GM21390 (cell line): ENCODE measurements around the gene COL15A1.

Source experiments
- ATAC-seq: cut with Tn5 transposase; IDR thresholded peaks from one replicate; pipeline ENCODE4 v1.9.1; 2021; ENCODE audit not compliant: unreplicated experiment

The COL15A1 gene

DNA sequence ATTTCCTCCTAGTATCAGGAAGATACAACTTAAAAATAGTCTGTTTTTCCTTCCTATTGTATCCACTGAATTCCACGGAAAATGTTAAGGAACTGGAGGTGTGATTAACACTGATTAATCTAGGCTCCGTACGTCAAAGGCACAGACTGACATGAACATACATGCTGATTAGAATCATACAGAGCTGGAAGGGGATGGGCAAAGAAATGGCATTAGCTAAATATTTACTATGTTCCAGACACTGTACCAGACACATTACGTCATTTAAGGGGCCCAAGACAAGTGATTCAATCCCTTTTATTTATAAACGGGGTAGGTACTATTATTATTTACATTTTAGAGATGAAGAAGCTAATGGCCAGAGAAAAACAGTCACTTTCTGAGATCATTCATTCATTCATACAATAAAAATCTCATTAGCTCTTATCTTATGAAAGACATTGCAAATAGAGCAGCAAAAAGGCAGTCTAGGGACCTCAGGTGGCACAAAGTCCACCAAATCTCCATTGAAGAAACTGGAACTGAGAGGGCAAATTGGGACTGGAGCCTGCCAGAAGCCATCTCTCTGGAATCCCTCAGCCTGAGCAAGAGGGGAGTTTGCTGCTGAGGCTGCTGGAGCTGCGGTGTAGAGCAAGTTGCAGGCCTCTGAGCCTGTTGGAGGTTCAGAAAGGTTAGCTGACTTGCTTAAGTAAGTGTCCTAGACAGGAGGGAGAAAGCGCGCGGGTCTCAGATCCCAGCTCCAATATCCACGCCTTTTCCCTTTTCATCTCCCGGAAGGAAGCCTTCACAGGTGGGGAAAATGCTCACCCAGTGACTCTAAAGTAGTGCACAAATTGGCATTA is 159.6 kb downstream of the COL15A1 start:
- no peak for ATAC-seq

DNA sequence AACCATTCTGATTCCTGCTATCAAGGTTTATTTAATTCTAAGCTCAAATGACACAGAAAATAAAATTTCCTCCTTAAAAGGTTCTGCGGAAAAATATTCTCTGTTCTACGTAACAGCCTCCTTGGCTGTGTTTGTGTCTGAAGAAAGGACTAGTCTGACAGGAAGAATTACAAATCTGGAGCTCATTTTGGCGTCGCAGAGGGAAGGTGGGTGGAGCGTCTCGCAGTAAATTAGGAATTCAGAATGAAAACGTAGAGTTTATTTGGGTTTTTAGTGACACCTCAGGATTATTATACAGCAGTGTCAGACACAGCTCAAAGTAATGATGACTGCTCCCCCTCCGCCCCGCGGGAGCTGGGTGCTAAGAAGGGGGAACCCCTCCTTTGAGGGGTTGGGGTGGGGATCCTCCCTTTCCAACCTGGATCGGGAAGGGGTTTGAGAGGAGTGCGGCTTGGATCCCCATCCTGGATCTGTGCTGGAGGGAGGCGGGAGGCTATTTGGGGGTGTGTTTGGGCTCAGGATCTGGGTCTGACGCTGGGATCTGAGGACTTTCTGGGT is 160.3 kb downstream of the COL15A1 start:
- ATAC-seq = no peak

DNA sequence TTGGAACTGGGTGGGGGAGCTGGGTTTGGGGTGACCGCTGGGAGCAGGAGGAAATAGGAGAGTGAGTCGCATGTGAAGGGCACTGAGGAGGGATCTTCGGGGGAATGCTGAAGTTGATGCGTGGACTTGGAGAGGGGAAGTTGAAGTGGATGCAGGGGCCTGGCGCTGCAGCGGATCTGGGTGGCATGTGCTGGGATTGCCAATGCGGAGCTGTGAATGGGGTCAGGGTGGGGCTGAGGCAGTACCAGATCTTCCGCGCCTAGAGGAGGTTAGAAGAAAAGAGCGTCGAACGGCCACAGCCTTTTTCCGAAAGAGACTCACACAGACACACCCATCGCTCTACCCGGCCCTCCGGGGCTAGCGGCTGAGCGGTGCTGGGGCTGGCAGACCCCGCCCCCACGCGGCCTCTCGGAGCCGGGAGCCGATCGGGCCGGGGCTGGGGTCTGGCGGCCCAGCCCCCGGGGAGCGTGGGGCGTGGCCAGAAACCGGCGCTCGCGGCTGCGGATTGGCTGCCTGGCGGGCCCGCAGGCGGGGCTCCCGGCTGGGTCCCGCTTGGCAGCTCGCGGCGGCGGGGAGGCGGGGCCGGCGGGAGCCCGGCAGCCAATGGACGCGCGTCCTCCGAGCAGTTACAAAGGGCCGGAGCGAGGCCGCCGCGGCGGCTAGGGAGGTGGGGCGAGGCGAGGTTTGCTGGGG is 160.9 kb downstream of the COL15A1 start, which contains the start of gene TGFBR1:
Gene TGFBR1 (plus strand): TSS at position 655 of the 693 bp plus-strand sequence. CDS start 93 bp downstream, outside the sequence.
- peak; percentile 90 for ATAC-seq

DNA sequence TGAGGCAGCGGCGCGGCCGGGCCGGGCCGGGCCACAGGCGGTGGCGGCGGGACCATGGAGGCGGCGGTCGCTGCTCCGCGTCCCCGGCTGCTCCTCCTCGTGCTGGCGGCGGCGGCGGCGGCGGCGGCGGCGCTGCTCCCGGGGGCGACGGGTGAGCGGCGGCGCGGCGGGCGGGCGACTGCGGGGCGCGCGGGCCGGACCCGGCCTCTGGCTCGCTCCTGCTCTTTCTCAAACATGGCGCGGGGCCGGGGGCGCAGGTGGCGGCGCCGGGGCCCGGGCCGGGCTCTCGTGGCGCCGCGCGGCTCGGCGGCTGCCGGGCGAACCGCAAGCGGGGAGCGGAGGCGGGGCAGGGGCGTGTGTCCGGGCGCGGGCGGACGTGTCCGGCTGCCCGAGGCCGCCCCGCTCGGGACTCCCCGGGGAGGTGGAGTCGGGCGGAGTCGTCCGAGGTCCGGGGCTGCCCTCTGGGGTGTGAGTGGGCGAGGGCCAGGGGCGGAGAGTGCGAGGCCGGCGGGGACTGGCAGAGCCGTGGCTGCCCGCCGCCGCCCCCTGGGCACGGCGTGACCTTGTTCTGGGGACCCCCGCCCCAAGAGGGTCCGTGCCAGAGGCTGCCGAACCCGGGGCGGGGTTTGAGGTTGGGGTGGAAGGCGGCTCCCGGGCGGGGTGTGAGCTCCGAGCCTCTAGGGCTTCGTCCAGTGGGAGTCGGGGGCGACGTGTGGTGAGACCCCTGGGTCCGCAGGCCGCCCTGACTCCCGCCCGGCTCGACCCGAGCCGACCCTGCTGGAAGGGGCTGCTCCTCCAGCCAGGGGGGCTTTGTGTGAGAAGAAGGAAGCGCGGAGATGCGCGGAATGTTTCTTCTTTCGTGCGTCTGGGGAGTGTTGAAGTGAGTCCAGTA is 161.7 kb downstream of the COL15A1 start:
- peak; percentile 50 for ATAC-seq

DNA sequence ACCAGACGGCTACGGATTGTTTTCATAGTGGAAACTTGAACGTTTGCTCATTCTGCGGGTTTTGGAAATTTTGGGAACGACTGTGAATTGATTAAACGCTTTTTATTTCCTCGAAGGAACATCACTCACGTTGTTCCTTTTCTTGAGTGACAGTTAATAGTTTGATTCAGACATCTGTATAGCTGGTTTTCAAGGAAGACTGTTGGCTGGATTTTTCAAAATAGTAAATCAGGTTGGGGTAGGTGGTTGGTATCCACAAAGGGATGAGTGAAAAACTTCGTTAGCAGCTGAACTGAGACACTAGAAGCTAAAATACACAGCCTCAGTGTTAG is 162.3 kb downstream of the COL15A1 start:
- no peak for ATAC-seq

DNA sequence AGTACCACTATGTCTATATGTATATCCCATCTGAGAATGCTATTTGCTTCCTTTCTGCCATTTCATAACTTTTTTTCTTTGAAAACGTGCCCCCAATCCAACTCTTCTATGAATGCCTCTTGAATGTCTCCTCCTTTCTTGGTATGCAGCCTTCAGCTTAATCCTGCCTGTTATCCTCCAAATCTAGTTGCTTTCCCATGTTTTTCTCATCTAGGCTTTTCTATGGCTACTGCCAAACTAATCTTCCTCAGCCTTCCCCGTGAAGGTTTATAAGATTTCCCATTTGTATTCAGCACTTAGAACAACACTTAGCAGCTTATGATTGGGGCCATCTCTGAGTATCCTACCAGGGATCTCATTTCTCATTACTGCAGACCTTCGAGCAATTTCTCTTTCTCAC is 163.7 kb downstream of the COL15A1 start:
- no peak for ATAC-seq

DNA sequence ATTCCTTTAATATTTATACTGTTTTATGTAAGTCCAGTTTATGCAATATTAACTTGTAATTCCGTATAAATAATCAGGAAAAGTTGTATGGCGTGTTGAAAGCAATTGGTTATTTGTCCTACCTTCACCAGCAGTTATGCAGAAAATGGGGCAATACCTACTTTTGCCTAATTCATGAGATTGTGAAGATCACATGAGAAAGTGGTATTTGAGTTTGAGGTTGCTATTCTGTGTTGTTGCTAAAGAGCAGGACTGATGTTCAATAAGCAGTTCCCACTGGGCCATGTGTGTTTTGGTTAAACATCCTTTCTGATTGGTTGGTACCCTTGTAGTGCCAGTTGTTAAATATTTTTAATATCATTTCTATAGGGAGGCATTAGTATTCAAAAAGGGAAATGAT is 164.4 kb downstream of the COL15A1 start:
- no peak for ATAC-seq

DNA sequence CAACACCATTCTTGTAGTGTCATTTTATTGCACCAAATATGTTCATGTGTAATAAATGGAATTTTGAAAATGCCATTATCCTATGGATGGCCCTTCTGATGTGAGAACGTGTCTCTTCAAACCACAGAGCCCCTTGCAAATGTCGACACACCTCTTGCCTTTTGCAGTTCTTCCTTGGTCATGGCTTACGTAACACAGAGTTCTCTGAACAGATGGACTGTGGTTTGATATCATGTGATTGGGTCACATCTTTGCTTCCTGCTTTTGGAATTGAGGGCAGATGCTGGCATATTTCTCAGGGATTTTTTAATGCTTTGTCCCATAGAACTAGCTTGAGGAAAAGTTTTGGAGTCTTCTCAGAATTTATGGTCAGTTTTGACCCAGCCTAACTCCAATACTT is 165.8 kb downstream of the COL15A1 start:
- ATAC-seq = no peak

DNA sequence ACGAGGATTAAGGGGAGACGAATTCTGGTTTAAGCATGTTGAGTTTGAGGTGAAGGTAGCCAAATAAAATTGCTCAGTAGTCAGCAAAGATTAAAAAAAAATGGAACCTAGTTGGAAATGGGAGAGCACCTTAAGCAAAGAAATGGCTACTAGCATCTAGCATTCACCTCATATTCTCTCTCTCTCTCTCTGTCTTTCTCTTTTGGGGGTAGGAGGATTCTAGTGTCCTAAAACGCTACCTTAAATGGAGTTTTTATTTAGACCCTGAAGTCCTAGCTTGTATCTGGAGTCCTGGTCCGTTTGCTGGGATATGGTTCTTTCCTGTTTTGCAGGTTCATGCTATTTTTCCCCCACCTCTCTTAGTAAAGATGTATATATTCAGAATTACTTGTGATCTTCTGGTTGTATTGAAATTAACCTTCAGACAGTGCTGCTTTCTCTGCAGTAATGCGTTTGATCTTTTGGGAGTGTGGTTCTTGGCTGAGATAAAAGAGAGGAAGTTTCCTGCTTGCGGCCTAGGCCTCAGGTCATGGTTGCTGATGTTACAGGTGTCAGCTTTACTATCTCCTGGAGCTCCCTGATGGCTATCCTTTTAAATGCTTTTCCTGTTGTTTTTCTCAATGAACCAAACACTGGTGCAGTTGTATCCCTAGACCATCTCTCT is 169.2 kb downstream of the COL15A1 start:
- no peak for ATAC-seq

DNA sequence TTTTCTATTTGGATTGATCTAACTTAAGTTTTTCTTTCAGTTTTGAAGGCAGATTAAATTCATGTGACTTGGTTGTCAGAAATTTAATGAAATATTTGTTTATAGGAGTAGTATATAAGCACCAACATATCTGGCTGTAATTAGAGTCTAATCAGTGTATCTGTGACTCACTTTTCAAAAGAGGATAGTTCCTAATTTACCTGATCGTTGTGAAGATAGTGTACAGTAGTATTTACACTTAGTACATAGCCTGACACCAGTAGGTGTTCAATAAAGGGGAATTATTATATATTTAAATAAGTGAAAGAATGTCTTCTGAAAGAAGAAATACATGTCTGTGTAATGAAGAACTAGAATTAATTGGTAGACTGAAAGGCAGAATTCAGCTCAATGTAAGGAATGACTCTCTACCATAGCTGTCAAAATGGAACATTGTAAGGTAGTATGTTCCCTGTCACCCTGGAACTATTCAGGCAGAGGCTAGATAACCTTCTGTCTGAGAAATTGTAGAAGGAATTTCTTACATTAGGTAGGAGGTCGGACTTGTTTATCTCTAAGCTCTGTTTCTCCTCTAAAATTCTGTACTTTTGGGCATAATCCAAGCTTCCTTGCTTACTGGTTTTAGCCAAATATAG is 169.8 kb downstream of the COL15A1 start:
- no peak for ATAC-seq

DNA sequence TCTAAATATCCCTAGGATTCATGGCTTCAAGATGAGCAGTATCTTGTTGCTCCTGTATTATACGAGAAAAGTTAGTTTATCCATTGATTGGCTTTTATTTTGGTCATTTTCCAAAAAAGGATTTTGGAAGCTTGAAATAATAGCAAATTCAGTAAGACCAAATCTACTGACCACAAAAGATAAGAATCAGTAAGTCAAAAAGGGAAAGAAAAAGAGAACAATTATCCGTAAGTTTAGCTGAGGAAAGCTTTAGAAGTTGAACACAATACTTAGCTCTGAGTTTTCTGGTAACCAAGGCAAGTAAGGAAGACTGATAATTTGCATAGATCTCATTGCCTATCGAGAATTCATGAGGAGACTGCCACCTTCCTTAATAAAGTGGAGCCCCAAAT is 170.3 kb downstream of the COL15A1 start:
- no peak for ATAC-seq

DNA sequence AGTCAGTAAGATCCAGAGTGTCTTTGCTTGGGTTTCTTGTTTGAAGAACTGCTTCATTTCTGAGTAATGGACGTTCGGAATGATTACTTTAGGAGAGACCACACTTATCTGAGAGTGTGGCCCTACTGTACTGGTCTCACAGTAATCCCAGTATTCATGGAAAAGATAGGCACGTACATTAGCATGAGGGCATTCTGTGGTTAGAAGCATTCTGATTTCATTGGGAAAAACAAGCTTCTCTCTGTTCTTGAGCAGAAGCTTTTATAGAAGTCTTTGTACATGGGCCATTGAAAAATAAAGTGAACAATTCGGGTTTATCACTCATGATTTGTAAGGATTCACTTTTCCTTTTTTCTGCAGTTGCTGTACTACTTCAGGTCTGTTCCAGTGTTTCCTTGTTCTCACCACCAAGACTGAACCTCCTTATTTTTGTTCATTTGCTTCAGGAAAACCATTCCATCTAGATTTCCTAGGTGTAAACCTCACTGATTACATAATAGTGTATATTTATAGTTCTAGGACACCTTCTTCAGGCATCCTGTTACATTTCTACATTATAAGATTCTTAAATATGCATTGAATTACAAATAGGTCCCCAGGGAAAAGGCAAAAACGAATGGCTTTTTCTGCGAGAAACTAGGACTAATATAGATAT is 171.3 kb downstream of the COL15A1 start:
- no peak for ATAC-seq

DNA sequence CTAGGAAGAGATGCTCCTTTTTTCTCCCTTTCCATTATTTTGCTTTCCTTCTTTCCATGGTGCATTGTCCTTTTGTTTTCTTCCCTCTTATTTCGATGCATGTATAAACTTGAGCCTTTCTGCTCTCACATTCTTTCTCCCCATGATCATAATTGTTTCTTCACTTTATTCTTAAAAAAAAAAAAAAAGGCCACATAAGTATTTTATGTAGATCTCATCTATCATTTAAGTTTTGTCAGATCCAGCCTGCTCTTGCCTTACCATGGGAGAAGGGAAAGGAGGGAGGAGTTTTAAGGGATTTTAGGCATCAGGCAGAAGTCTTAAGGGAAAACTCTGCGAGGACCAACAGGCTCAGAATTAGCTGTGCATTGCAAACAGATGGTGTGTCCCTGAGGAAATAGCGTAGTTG is 172.3 kb downstream of the COL15A1 start:
- ATAC-seq = no peak

DNA sequence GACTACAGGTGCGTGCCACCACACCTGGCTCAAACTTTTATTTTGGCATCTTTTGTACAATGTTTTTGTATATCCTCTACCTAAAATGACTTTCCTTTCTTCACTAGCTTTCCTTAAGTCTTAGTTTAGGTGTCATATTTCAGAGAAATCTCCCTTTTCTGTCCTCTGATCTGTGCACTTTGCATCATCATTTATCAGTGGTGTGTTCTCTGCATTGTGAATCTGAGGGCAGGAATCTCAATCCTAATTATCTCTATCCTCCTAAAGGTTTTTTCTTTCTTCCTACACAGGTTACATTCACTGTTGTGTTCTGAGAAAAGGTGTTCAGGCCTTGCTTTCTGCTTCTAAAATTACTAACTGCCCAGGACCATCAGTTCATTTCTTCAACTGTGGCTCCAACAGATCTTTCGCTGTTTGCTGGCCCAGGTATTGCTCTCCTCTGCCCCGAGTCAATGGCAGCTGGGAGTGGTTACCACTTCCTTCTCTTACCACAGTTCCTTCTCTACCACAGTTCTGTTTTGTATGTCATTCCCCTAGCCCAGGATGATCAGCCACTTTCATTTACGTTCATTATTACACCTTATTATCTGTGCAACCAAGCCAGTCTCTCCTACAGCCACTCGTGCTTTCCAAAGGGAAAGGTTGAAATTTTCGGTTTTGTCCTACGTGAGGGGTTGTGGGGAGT is 175.2 kb downstream of the COL15A1 start:
- ATAC-seq = peak; percentile 98

DNA sequence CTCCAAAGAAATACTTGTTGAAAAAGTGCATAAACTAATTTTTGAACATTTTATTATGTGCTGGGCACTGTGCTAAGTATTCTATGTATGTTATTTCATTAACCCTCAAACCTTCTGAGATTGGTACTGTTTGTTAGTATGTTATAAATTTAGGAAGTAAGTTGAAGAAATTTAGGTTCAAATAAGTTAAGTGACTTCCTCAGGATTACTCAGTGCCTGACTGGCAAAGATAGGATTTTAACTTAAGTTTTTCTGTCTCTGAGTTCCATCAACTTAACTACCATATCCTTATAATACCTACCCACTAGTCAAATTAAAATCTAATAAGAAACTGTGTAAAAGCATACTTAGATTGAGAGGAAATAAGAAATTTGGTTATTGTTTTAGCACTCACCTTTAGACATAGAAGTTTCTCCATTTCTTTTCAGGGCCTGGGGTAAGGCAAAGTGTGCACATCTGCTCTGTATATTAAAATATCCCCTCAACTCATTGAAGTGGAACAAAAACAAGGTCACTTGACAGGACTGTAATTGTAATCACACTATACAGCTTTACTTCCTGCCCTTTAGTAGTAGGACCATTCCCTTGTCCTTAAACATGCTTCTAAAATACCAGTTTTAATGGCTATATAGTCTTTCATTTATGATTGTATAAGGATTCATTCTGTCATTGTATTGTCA is 176.4 kb downstream of the COL15A1 start:
- ATAC-seq = no peak
